HepG2 (cell line): ENCODE results near the gene CAMK2D. TPM values are rescaled to one million over a fixed set of nuclear protein-coding genes. Genes with fewer than 3 reads are reported as not detected.

Experiments
- CREB1 ChIP-seq, 2 experiments: fragments of 450-650 bp in 1 of 2; IDR thresholded peaks; 2 replicates each; pipeline ENCODE4 v1.6.1; 2016 to 2017; ENCODE audit warnings: control low read depth in 1 of 2, mild to moderate bottlenecking in 1 of 2, missing compliant biosample characterization in 1 of 2, missing genetic modification characterization in 1 of 2
- FOXP1 ChIP-seq, 2 experiments: fragments of 450-650 bp in 1 of 2; IDR thresholded peaks; 2 replicates each; pipeline ENCODE4 v1.6.1; 2017 to 2018; ENCODE audit warnings: antibody characterized with exemption in 1 of 2
- ZFP82 ChIP-seq: sonication (generic); formaldehyde crosslinking; IDR thresholded peaks from 2 replicates; pipeline ENCODE4 v1.5.1; 2020; ENCODE audit warnings: mild to moderate bottlenecking, missing genetic modification reagents, borderline replicate concordance
- ZNF382 ChIP-seq: sonication (generic); formaldehyde crosslinking; IDR thresholded peaks from 2 replicates; pipeline ENCODE4 v1.5.0; 2020; ENCODE audit warnings: missing genetic modification reagents, mild to moderate bottlenecking, borderline replicate concordance
- polyA plus RNA-seq, 8 experiments: library from polyadenylated mRNA; depleted of rRNA in 3 of 8; stranded (reverse) in 7 of 8; unstranded in 1 of 8; fragments of >200 nt; fragmentation: Illumina TruSeq in 4 of 8; extraction: Trizol in 4 of 8; gene quantifications; 2 replicates each; pipeline versions ENCODE4 v1.2.1 to v1.2.3, GENCODE V29; 2011 to 2016; ENCODE audit warnings: low read depth in 4 of 8, missing spikeins in 1 of 8, mixed read lengths in 1 of 8; ENCODE audit not compliant: insufficient read depth in 1 of 8
- total RNA-seq, 5 experiments: library from RNA; depleted of rRNA; stranded (reverse); fragments of >200 nt; fragmentation: Illumina TruSeq; extraction: Trizol; gene quantifications; 2 replicates each; pipeline ENCODE4 v1.2.3, GENCODE V29; 2016; ENCODE audit warnings: low read depth in 1 of 5
- TF ChIP-seq, protein P1 (sequence below): sonication (generic); formaldehyde crosslinking; IDR thresholded peaks from 2 replicates; pipeline ENCODE4 v1.9.0; 2021; ENCODE audit warnings: mild to moderate bottlenecking, missing genetic modification reagents
- TF ChIP-seq, protein P2 (sequence below): IDR thresholded peaks from 2 replicates; pipeline ENCODE4 v1.4.0; 2020; ENCODE audit warnings: mild to moderate bottlenecking, missing genetic modification reagents
- TF ChIP-seq, protein P3 (sequence below): sonication (generic); formaldehyde crosslinking; IDR thresholded peaks from 2 replicates; pipeline ENCODE4 v1.4.0; 2020; ENCODE audit warnings: missing genetic modification reagents; ENCODE audit errors: not compliant biosample characterization

CAMK2D gene
- total and polyA plus RNA-seq, 2 of the 13 experiments (the other 11 are each of a cell fraction or from before 2014, with no cell fraction given): 18.0 to 65.4 TPM

DNA sequence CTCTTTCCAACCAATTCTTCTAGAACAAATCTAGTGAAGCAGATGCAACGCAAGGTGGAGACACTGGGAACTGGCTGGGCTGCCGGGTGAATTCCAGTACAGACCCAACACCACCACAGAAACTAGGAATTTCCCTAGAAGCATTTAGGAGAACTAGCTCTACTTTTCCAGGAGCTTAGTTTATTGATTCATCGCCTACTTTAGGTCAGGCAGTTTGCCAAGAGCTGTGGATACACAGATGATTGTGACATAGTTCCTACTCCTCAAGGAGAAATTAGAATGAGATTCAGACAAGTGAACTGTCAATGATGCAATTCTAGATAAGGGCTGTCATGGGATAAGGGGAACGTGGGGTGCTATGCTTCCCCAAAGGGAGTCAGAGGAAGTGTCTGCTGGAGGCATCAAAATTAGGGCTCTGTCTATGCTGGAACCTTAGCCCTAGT is 350.0 kb downstream of the CAMK2D start (continued):
- TF ChIP-seq, protein P1, sequence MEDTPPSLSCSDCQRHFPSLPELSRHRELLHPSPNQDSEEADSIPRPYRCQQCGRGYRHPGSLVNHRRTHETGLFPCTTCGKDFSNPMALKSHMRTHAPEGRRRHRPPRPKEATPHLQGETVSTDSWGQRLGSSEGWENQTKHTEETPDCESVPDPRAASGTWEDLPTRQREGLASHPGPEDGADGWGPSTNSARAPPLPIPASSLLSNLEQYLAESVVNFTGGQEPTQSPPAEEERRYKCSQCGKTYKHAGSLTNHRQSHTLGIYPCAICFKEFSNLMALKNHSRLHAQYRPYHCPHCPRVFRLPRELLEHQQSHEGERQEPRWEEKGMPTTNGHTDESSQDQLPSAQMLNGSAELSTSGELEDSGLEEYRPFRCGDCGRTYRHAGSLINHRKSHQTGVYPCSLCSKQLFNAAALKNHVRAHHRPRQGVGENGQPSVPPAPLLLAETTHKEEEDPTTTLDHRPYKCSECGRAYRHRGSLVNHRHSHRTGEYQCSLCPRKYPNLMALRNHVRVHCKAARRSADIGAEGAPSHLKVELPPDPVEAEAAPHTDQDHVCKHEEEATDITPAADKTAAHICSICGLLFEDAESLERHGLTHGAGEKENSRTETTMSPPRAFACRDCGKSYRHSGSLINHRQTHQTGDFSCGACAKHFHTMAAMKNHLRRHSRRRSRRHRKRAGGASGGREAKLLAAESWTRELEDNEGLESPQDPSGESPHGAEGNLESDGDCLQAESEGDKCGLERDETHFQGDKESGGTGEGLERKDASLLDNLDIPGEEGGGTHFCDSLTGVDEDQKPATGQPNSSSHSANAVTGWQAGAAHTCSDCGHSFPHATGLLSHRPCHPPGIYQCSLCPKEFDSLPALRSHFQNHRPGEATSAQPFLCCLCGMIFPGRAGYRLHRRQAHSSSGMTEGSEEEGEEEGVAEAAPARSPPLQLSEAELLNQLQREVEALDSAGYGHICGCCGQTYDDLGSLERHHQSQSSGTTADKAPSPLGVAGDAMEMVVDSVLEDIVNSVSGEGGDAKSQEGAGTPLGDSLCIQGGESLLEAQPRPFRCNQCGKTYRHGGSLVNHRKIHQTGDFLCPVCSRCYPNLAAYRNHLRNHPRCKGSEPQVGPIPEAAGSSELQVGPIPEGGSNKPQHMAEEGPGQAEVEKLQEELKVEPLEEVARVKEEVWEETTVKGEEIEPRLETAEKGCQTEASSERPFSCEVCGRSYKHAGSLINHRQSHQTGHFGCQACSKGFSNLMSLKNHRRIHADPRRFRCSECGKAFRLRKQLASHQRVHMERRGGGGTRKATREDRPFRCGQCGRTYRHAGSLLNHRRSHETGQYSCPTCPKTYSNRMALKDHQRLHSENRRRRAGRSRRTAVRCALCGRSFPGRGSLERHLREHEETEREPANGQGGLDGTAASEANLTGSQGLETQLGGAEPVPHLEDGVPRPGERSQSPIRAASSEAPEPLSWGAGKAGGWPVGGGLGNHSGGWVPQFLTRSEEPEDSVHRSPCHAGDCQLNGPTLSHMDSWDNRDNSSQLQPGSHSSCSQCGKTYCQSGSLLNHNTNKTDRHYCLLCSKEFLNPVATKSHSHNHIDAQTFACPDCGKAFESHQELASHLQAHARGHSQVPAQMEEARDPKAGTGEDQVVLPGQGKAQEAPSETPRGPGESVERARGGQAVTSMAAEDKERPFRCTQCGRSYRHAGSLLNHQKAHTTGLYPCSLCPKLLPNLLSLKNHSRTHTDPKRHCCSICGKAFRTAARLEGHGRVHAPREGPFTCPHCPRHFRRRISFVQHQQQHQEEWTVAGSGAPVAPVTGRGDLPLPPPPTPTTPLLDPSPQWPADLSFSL (CRISPR knock-in tag): no peak
- TF ChIP-seq, protein P2, sequence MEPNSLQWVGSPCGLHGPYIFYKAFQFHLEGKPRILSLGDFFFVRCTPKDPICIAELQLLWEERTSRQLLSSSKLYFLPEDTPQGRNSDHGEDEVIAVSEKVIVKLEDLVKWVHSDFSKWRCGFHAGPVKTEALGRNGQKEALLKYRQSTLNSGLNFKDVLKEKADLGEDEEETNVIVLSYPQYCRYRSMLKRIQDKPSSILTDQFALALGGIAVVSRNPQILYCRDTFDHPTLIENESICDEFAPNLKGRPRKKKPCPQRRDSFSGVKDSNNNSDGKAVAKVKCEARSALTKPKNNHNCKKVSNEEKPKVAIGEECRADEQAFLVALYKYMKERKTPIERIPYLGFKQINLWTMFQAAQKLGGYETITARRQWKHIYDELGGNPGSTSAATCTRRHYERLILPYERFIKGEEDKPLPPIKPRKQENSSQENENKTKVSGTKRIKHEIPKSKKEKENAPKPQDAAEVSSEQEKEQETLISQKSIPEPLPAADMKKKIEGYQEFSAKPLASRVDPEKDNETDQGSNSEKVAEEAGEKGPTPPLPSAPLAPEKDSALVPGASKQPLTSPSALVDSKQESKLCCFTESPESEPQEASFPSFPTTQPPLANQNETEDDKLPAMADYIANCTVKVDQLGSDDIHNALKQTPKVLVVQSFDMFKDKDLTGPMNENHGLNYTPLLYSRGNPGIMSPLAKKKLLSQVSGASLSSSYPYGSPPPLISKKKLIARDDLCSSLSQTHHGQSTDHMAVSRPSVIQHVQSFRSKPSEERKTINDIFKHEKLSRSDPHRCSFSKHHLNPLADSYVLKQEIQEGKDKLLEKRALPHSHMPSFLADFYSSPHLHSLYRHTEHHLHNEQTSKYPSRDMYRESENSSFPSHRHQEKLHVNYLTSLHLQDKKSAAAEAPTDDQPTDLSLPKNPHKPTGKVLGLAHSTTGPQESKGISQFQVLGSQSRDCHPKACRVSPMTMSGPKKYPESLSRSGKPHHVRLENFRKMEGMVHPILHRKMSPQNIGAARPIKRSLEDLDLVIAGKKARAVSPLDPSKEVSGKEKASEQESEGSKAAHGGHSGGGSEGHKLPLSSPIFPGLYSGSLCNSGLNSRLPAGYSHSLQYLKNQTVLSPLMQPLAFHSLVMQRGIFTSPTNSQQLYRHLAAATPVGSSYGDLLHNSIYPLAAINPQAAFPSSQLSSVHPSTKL (CRISPR knock-in tag): peak; percentile 56; the same call in 1 of the 2 replicates
- TF ChIP-seq CREB1 (IDR thresholded peaks at IDR 0.05) (no peak), CREB1 (CRISPR knock-in tag; IDR thresholded peaks at IDR 0.05) (0 out of 2 replicates have a peak, but pooled peaks have one; percentile 12), ZFP82 (CRISPR knock-in tag) (no peak), ZNF382 (peak; percentile 81; the same call in 1 of the 2 replicates), FOXP1 (IDR thresholded peaks at IDR 0.05) (no peak), FOXP1 (CRISPR knock-in tag; IDR thresholded peaks at IDR 0.05) (no peak)
- TF ChIP-seq, protein P3, sequence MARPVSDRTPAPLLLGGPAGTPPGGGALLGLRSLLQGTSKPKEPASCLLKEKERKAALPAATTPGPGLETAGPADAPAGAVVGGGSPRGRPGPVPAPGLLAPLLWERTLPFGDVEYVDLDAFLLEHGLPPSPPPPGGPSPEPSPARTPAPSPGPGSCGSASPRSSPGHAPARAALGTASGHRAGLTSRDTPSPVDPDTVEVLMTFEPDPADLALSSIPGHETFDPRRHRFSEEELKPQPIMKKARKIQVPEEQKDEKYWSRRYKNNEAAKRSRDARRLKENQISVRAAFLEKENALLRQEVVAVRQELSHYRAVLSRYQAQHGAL (CRISPR knock-in tag): no peak
